HG03060 (cell line): Measurements from ENCODE around the gene PDLIM3.

Experiments
- ATAC-seq: cut with Tn5 transposase; IDR thresholded peaks from one replicate; pipeline ENCODE4 v1.9.1; 2021; ENCODE audit warnings: low read depth, moderate number of reproducible peaks; ENCODE audit not compliant: unreplicated experiment

PDLIM3 gene

DNA sequence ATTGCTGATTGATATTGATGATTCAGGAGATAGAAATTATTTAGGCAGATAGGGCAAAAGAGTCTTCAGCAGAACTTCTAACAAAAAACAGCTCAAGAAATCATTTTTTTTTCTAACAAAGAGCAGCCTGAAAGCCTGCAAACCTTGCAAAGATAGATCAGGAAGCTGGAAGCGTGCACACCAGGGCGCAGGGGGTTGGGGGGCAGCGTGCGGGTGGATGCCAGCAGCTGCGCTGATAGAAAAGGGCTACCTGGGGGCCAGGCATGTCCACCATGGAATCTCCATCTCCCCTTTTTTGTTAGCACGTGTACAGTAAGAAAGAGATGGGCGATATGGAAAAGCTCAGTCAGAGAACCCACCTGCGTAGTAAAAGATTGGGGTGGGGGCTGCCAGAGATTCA, 62.1 kb downstream of the PDLIM3 start:
- ATAC-seq = no peak

DNA sequence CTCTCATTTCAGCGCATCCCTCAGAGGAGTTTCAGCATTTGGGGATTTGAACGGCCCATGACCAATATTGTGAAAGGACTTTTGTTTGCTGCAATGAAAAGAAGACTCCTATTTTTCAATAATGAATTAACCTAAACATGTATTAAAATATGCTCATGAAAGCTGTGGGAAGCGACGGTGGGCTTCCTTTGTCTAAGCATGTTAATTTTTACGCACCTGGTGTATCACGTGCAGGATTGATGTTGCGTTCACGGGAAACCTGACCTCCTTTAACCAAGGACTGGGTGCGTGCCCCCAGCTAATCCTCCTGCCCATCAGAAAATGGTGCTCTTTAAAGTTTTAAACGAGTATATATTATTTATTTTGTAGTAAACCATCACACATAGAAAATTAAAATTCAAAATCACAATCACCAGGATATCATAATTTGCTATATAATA, 63.2 kb downstream of the PDLIM3 start:
- no peak for ATAC-seq

DNA sequence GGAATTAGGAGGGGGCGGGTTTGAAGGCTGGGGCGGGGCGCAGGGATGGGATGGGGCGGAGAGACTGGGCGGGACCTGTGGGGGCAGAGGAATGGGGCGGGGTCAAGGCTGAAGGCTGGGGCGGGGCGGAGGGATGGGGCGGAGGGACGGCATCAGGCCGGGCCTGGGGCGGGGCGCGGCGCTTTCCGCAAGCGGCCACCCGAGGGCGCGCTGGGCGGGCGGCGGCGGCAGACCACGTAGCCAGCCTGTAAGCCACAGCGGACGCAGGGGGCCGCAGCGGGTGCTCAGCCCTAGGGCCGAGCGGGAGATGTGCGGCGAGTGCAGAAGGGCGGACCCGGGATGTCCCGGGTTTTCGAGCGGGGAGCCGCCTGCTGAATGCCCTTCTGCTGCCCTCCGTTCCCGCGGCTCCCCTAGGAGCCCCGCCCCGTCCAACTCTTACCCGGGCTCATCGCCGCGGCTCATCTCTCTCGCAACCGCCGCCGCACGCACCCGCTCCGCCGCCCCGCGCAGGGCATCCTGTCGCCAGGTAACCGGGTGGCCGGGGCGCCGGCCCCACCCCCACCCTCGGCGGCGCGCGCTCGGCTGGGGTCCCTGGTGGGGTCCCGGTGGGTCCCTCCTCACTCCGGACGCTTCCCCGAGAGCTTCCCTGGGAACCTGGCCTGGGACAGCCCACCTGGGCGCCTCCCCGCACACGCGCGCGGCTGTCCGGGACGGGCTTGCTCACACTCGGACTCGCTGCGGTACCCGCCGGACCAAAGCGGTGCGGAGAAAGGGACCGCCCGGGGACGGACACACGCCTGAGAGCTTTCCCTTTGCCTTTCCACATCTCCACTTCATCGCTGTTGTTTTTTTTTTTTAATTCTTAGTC, 63.8 kb downstream of the PDLIM3 start, which contains the start of gene CCDC110:
Gene CCDC110 (minus strand): TSS at position 499 of the 868 bp plus-strand sequence. CDS start 50 bp downstream, at position 449.
- ATAC-seq = peak; percentile 61

DNA sequence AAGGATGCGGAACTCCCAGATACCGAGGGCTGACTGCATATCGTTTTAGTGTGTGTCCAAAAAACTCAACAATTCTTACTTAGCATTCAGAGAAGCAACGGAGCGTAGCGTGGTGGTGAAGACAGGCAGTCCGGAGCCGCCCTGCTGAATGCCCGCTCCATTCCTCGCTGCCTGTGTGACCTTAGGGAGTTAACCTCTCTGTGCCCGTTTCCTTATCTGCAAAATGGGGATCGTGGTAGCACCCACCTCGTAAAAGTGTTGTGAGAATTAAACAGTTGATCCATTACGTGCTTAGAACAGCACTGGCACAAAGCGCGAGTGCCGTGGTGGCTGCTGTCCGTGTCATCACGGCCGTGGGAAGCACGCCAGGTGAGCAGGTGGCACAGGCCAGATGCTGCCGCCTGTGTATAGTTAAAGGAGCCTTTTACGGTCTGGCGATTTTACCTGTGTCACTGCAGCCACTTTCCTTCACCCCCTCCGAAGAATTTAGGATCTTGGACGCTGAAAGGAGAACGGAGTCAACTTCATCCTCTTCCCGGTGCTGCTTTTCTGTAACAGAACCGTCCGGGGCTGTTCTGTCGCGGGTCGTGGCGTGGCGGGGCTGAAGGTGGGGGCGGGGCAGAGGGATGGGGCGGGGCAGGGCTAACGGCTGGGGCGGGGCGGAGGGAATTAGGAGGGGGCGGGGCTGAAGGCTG, 64.7 kb downstream of the PDLIM3 start:
- no peak for ATAC-seq

DNA sequence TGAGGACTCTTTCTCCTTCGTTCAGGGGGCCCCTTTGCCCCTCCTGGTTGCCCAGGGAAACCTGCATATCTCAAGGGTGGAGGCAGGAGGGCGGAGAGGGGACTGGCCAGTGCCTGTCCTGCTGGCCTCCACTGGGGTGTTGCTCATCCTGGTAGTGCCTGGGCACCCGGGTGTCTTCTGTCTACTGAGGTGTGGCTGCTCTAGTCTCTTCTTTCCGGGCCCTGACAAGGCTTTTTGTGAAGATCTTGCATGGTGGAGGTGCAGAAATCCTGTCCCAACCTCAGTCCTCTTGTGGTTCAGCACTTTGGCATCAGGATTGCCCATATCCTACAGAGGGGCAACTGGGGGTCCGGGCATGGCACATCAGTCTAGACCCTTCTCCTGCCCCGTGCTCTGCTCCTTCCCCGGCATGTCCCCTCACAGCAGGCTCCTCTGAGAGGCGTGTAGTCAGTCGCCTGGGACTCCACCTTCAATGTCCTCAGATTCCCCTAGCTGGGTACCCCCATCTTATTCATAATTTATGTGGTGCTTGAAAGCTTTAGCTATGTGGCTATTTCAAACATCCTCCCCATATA, 65.6 kb downstream of the PDLIM3 start:
- no peak for ATAC-seq

DNA sequence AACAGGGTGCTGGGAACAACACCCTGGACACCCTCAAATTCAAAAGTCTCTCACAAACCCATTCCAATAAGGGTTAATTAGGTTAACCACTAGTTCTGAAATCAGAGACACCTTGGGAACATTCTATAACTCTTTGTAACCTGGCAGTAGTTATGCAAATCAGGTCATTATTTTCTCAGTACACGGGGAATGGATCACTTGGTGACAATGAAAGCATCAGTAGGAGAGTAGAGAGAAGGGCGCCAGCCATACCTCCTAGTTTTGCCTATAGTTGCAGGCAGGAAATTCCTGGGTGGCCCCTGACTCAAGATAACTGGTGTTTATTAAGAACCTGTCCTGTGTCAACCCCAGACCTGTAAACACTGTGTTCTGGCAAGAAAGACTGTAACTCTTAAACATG, 66.3 kb downstream of the PDLIM3 start:
- ATAC-seq = no peak

DNA sequence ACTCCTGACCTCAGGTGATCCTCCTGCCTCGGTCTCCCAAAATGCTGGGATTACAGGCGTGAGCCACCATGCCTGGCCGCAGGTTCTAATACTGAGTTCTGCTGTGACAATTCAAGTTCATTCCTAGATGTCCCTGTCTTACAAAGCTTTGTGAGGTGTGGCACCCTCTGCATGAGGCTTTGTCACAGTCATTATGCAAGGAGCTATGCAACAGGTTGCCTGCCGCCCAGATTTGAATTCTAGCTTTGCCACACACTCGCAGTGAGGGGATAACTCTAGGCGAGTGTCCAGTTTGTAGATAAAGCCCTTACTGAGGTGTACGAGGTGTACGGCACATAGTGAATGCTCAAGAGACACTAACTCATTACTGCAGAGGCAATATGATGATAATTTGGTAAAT, 67.3 kb downstream of the PDLIM3 start:
- no peak for ATAC-seq

DNA sequence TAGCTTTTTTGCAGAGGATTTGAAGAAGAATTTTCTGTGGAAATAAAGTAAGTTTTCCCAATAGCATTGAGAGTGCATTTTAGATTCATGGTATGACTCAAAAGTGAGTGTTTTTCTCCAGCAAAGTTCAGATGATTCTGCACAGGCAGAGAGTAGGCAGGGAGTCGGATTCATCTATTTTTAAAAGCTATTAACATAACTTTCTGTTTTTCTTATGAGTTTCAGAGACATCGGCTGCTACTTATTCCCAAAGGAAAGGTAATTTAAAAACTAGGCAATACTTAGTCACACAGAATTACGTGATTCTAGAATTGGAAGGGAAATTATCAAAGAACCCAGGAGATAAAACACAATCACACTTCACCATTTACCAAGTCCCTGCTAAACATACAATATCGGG, 68.2 kb downstream of the PDLIM3 start:
- ATAC-seq = no peak

DNA sequence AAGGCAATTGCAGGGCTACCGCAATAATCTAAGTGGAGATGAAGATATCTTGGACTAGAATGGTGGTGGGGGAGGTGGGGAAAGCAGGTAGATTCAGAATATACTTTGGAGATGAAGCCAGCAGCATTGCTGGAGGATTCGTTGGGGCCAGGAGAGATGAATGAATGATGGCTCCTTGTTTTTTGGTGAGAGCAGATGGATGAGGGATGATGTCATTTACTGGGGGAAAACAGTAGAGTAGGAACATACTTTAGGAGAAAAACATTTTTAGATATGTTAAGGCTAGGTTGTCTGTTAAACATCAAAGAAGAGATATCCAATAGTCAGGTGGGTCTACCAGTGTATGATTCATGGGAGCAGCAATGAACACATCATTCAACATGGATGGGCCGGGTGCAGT, 69.6 kb downstream of the PDLIM3 start:
- no peak for ATAC-seq

DNA sequence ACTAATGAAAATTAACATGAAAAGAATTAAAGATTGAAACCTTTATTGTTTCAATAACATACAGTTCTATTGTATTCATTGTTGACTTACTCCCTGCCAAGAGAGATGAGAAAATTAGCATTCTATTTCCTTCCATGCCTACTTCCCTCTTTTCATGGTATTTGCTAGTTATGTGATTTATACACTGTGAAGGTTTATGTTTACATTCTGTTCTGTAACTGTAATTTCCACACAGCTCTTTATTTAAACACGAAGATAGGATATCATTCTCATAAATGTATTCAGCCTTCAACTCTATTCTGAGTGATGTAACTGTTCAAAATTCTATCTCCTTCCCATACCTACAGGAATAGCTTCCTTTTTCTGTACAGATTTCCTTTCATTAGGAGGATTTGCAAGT, 70.4 kb downstream of the PDLIM3 start:
- ATAC-seq = no peak

DNA sequence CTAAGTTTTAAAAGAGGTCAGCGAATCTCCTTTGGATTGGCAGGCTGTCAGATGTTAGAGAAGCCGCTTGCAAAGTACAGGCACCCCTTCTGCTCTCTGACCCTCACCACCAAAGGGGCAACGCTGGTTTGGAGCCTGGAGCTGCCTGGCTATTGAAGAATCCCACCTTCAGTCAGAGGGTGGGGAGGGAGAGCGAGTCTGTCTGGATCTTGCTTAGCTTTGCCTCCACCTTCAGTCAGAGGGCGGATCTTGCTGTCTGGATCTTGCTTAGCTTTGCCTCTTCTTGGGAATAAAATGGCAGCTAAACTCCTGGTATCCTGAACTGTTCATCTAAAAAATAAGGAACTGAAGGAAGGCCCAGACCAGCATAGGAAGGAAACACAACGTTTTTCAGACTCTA, 71.1 kb downstream of the PDLIM3 start:
- ATAC-seq = no peak

DNA sequence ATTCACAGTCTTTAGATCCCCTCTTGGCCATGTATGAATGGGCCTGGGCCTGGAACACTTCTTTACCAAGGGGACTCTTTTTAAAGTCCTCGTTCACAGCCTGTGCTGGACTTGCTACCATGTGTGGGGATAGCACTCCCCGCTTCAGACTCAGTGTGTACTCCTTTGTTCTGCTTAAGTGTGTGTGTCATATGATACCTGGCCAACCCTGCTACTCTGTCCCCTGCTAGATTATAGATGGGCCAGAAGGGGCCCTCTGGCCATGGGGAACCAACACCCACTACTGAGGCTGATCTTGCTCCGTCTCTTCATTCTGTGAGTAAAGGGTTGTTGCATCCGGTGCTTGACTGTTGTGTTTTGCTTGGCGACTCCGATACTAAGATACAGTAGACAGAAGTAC, 71.8 kb downstream of the PDLIM3 start:
- no peak for ATAC-seq

DNA sequence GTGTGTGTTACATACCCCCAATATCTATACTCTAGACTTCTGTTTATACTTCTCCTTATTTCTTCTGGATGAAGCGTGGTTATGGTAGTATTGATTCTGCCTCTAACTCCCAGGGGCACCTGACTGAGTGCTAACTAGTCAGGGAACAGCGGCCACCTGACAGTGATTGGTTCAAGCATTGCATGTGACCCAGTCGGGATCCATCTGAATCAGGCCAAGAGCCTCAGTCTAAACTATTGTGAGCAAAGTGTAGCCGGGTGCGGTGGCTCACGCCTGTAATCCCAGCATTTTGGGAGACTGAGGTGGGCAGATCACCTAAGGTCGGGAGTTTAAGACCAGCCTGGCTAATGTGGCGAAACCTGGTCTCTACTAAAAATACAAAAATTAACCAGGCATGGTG, 73.7 kb downstream of the PDLIM3 start:
- ATAC-seq = no peak

DNA sequence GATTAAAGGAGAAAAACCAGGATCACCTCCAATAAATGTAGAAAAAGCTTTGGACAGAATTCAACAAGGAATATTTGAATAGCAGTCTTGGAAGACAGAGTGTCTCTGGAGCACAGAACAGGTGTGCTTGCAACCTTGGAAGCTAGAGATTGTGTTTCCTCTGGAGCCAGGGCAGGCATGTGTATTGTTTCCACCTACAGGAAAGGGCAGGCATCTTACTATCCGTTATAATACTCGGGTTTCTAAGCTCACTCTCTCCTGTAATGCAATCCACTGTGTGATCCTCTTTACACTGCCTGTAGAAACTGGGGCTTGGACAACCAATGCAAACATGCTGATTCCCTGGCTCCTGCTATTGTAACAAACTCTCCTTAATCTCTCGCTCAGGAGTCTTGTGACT, 78.2 kb downstream of the PDLIM3 start:
- ATAC-seq = no peak

DNA sequence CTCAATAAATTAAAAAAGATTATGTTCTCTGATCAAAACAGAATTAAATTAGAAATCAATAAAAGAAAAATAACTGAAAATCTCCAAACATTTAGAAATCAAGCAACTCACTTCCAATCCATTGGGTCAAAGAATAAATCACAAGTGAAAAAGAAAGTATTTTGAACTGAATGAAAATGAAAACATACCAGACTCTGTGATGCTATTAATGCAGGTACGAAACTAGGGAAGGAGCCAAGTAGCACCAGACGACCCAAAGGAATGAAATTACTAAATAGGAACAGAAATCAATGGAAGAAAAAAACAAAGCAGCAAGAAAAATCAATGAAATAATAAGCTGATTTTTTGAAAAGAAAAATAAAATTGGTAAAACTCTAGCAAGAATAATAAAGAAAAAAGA, 79.2 kb downstream of the PDLIM3 start:
- no peak for ATAC-seq
